Left renal pelvis (tissue), 4 donors: ENCODE results near the gene PTPN13. TPM values are rescaled to one million over a fixed set of nuclear protein-coding genes. Genes with fewer than 3 reads are reported as not detected.
"Not testable (repeated sequence)": the region's sequence is repeated elsewhere in the genome, so short reads cannot be mapped to it uniquely, and the experiment has no call there.

ENCODE experiments used
- DNase-seq, 4 donors: peaks; one replicate each; pipeline ENCODE4 v3.0.0-alpha.2; 2013; ENCODE audit warnings: low read depth in 4 of 4, low spot score in 3 of 4
- polyA plus RNA-seq, 4 donors: library from polyadenylated mRNA; unstranded; fragments of 120-200 nt; gene quantifications; one replicate each; pipeline ENCODE4 v1.2.1, GENCODE V29; 2013; ENCODE audit not compliant: insufficient read length in 4 of 4

PTPN13 gene
- polyA plus RNA-seq, 4 donors: 26.5 to 158 (median 126) TPM

GRCh38 chr4:86640469-86640868, 46.4 kb downstream of the PTPN13 start:
- DNase-seq: no peak

GRCh38 chr4:86641516-86642090, 47.5 kb downstream of the PTPN13 start:
- DNase-seq: no peak

- DNase-seq: no peak
These were observed 50.8 kb downstream of the PTPN13 start for GRCh38 chr4:86644892-86645291.

- no peak for DNase-seq
These were observed 58.3 kb downstream of the PTPN13 start for GRCh38 chr4:86652332-86652932.

- DNase-seq: no peak
These were observed 59.2 kb downstream of the PTPN13 start for GRCh38 chr4:86653237-86653865.

- DNase-seq: not testable (repeated sequence)
These were observed 62.7 kb downstream of the PTPN13 start for GRCh38 chr4:86656781-86657180.

- DNase-seq: no peak
These were observed 63.3 kb downstream of the PTPN13 start for GRCh38 chr4:86657382-86657781.

- no peak for DNase-seq
These were observed 63.8 kb downstream of the PTPN13 start for GRCh38 chr4:86657910-86658309.

GRCh38 chr4:86660401-86660800, 66.3 kb downstream of the PTPN13 start:
- DNase-seq: no peak

- DNase-seq: no peak
These were observed 66.9 kb downstream of the PTPN13 start for GRCh38 chr4:86661006-86661405.

- DNase-seq: no peak
These were observed 67.3 kb downstream of the PTPN13 start for GRCh38 chr4:86661418-86661817.

GRCh38 chr4:86664959-86665358, 70.8 kb downstream of the PTPN13 start:
- no peak for DNase-seq

- no peak for DNase-seq
These were observed 76.2 kb downstream of the PTPN13 start for GRCh38 chr4:86670298-86670697.

- DNase-seq: no peak
These were observed 76.6 kb downstream of the PTPN13 start for GRCh38 chr4:86670756-86671155.

- no peak for DNase-seq
These were observed 81.4 kb downstream of the PTPN13 start for GRCh38 chr4:86675548-86675947.

- DNase-seq: no peak
These were observed 84.7 kb downstream of the PTPN13 start for GRCh38 chr4:86678796-86679195.

- DNase-seq: no peak
These were observed 85.3 kb downstream of the PTPN13 start for GRCh38 chr4:86679441-86679840.

GRCh38 chr4:86683167-86683566, 89.1 kb downstream of the PTPN13 start:
- no peak for DNase-seq

GRCh38 chr4:86683983-86684382, 89.9 kb downstream of the PTPN13 start:
- no peak for DNase-seq

- no peak for DNase-seq
These were observed 91.3 kb downstream of the PTPN13 start for GRCh38 chr4:86685401-86685800.

GRCh38 chr4:86686741-86687140, 92.6 kb downstream of the PTPN13 start:
- DNase-seq: no peak

GRCh38 chr4:86688026-86688425, 93.9 kb downstream of the PTPN13 start:
- DNase-seq: no peak
